GM12872 (cell line): ENCODE results near the gene TSPAN8.

Source experiments
- CTCF ChIP-seq: IDR thresholded peaks from 3 replicates; pipeline ENCODE4 v1.5.1; 2011; ENCODE audit warnings: low read depth, mild to moderate bottlenecking, low read length, moderate library complexity; ENCODE audit not compliant: insufficient read depth

TSPAN8 gene

GRCh38 chr12:71092290-71092689, 65.5 kb downstream of the TSPAN8 start:
- no peak for TF ChIP-seq CTCF

- no peak for TF ChIP-seq CTCF
Measured at GRCh38 chr12:71090971-71091370, 66.8 kb downstream of the TSPAN8 start.

GRCh38 chr12:71085575-71085974, 72.2 kb downstream of the TSPAN8 start:
- TF ChIP-seq CTCF: no peak

- TF ChIP-seq CTCF: no peak
Measured at GRCh38 chr12:71075743-71076142, 82.1 kb downstream of the TSPAN8 start.
